KMS-11 (cell line): ENCODE results near the gene PTPN5.

Experiments used
- H2AFZ ChIP-seq: fragments of 200-600 bp; sonication (generic); 2 replicates; pipeline ENCODE4 v1.6.1; 2016; ENCODE audit warnings: antibody characterized with exemption, mixed run types, low read depth
- H3K27ac ChIP-seq: fragments of 200-600 bp; sonication (generic); 2 replicates; pipeline ENCODE4 v1.6.1; 2016; ENCODE audit warnings: mild to moderate bottlenecking, mixed run types
- H3K27me3 ChIP-seq: fragments of 200-600 bp; sonication (generic); 2 replicates; pipeline ENCODE4 v1.6.1; 2017; ENCODE audit warnings: mild to moderate bottlenecking, low read depth, mixed run types, moderate library complexity; ENCODE audit not compliant: insufficient read depth
- H3K36me3 ChIP-seq: fragments of 200-600 bp; sonication (generic); 2 replicates; pipeline ENCODE4 v1.6.1; 2017; ENCODE audit warnings: mild to moderate bottlenecking, mixed run types; ENCODE audit not compliant: insufficient read depth
- H3K4me1 ChIP-seq: fragments of 200-600 bp; sonication (generic); 2 replicates; pipeline ENCODE4 v1.6.1; 2016; ENCODE audit warnings: mild to moderate bottlenecking, low read depth, mixed run types; ENCODE audit not compliant: poor library complexity, severe bottlenecking
- H3K4me2 ChIP-seq: fragments of 200-600 bp; sonication (generic); 2 replicates; pipeline ENCODE4 v1.7.0; 2016; ENCODE audit warnings: mild to moderate bottlenecking, mixed run types
- H3K4me3 ChIP-seq: fragments of 200-600 bp; sonication (generic); IDR thresholded peaks from 2 replicates; pipeline ENCODE4 v1.6.1; 2017; ENCODE audit warnings: low read depth, low read length, mixed read lengths; ENCODE audit not compliant: insufficient read depth
- H3K79me2 ChIP-seq: fragments of 200-600 bp; sonication (generic); 2 replicates; pipeline ENCODE4 v1.6.1; 2016; ENCODE audit warnings: low read depth, mixed run types; ENCODE audit not compliant: insufficient read depth
- H3K9ac ChIP-seq: fragments of 200-600 bp; sonication (generic); 2 replicates; pipeline ENCODE4 v1.6.1; 2016; ENCODE audit warnings: mild to moderate bottlenecking, mixed run types
- H4K20me1 ChIP-seq: fragments of 200-600 bp; sonication (generic); 2 replicates; pipeline ENCODE4 v1.6.1; 2016; ENCODE audit warnings: mild to moderate bottlenecking, mixed run types; ENCODE audit not compliant: insufficient read depth
- CTCF ChIP-seq: fragments of 200-600 bp; sonication (generic); conservative IDR thresholded peaks from 2 replicates; pipeline ENCODE4 v1.6.1; 2017; ENCODE audit warnings: low read depth, mild to moderate bottlenecking, antibody characterized with exemption, low read length, moderate library complexity, mixed read lengths

PTPN5 gene

GRCh38 chr11:18700872-18701271 lies 90.7 kb downstream of the PTPN5 start:
- H3K4me3 ChIP-seq = no peak overlapping the region
- no peaks in the 10 kb centered on the region for H3K36me3 ChIP-seq
- H2AFZ ChIP-seq = no peak overlapping the region
- no peaks in the 10 kb centered on the region for H3K79me2 ChIP-seq
- no peaks in the 10 kb centered on the region for H4K20me1 ChIP-seq
- H3K27ac ChIP-seq = no peak overlapping the region
- H3K27me3 ChIP-seq = no peaks in the 10 kb centered on the region
- no peak overlapping the region for H3K9ac ChIP-seq
- TF ChIP-seq CTCF = no peak
- H3K4me1 ChIP-seq = peaks cover 18% of the 10 kb centered on the region
- no peak overlapping the region; the same call in 1 of the 2 replicates for H3K4me2 ChIP-seq

GRCh38 chr11:18700375-18700774 lies 91.2 kb downstream of the PTPN5 start:
- H3K4me3 ChIP-seq = no peak overlapping the region
- no peaks in the 10 kb centered on the region for H3K27me3 ChIP-seq
- H2AFZ ChIP-seq = no peak overlapping the region; the same call in 1 of the 2 replicates
- H3K27ac ChIP-seq = no peak overlapping the region
- H3K4me1 ChIP-seq = peaks cover 18% of the 10 kb centered on the region
- no peaks in the 10 kb centered on the region for H3K36me3 ChIP-seq
- no peak for TF ChIP-seq CTCF
- H4K20me1 ChIP-seq = no peaks in the 10 kb centered on the region
- no peak overlapping the region for H3K9ac ChIP-seq
- H3K4me2 ChIP-seq = peak overlapping the region; percentile 7; the same call in 1 of the 2 replicates
- H3K79me2 ChIP-seq = no peaks in the 10 kb centered on the region

- H3K27ac ChIP-seq = no peak overlapping the region
- no peak for TF ChIP-seq CTCF
- H2AFZ ChIP-seq = no peak overlapping the region
- H3K4me3 ChIP-seq = no peak overlapping the region
- H3K4me1 ChIP-seq = peaks cover 18% of the 10 kb centered on the region
- H3K27me3 ChIP-seq = no peaks in the 10 kb centered on the region
- no peaks in the 10 kb centered on the region for H3K79me2 ChIP-seq
- no peaks in the 10 kb centered on the region for H3K36me3 ChIP-seq
- H4K20me1 ChIP-seq = no peaks in the 10 kb centered on the region
- H3K9ac ChIP-seq = no peak overlapping the region
- H3K4me2 ChIP-seq = peak overlapping the region; percentile 88; the same call in 1 of the 2 replicates
These were observed 91.7 kb downstream of the PTPN5 start for GRCh38 chr11:18699848-18700261.

- Histone ChIP-seq H2AFZ (peak overlapping the region; percentile 90), H3K9ac (peak overlapping the region; percentile 23; the same call in 1 of the 2 replicates), H3K4me3 (no peak overlapping the region), H3K36me3 (no peaks in the 10 kb centered on the region), H3K4me1 (peaks cover 18% of the 10 kb centered on the region), H3K79me2 (no peaks in the 10 kb centered on the region), H4K20me1 (no peaks in the 10 kb centered on the region), H3K4me2 (peak overlapping the region; percentile 88), H3K27ac (no peak overlapping the region), H3K27me3 (no peaks in the 10 kb centered on the region)
- no peak for TF ChIP-seq CTCF
These were observed 92.4 kb downstream of the PTPN5 start for GRCh38 chr11:18699269-18699596.
